NCI-H1694 (cell line): ENCODE results near the gene TRPC3.
A peak's percentile ranks its signal among the peaks of the same experiment; 100 is the strongest.
"Not testable (repeated sequence)": the region's sequence is repeated elsewhere in the genome, so short reads cannot be mapped to it uniquely, and the experiment has no call there.

Source experiments
- DNase-seq: peaks from one replicate; lab custom pipeline; 2025; lab: John Stamatoyannopoulos, UW

The TRPC3 gene

DNA sequence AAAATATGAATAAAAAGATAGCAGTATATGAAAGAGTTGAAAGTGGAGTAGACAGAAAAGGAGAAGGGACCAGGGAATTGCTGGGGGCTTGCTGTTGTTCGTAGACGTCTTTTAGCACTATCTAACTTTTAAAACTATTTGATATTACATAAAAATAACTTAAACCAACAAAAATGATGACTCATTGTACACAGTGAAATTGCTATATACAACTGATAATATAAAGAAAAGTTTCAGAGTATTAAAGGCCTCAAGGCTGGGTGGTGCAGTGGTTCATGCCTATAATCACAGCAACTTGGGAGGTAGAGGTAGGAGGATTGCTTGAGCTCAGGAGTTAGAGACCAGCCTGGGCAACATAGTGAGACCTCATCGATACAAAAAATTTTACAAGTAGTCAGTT is 5.2 kb downstream of the TRPC3 start:
- no peak for DNase-seq

DNA sequence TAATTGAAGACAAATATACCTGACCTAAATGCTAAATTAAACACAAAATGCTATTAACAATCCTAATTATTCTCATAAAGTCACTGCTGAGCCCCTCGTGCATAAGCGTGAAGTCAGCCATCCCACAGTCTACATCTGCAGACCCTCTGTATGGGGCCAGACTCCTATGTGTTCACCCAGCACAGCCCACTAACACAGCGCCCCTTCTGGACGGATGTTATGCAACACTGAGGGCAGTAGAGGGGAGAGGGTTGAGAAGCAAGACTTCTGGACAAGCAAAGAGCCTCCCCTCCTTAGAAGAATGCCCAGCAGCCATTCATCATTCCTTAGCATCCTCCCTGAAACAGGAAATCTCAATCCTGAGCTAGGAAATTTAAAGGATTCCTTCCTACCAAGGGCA is 7.9 kb downstream of the TRPC3 start:
- DNase-seq: no peak

DNA sequence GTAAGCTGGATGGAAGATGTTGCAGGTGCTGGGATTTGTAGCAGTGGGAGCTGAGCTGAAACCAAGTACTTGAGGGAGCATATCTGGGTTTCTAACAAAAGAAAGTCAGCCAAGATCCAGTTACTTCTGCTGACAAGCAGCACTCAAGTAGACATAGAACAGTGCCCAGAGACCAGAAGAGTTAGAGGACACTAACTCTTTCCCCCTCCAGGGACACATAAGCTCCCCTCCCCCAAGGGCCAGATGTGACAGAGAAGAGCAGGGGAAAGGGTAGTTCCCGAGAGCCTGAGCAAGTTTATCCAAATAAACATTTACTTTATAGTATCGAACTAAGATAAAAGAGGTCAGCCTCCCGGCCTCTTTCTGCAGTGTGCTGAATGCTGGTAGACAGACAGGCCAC is 12.2 kb downstream of the TRPC3 start:
- DNase-seq: no peak

DNA sequence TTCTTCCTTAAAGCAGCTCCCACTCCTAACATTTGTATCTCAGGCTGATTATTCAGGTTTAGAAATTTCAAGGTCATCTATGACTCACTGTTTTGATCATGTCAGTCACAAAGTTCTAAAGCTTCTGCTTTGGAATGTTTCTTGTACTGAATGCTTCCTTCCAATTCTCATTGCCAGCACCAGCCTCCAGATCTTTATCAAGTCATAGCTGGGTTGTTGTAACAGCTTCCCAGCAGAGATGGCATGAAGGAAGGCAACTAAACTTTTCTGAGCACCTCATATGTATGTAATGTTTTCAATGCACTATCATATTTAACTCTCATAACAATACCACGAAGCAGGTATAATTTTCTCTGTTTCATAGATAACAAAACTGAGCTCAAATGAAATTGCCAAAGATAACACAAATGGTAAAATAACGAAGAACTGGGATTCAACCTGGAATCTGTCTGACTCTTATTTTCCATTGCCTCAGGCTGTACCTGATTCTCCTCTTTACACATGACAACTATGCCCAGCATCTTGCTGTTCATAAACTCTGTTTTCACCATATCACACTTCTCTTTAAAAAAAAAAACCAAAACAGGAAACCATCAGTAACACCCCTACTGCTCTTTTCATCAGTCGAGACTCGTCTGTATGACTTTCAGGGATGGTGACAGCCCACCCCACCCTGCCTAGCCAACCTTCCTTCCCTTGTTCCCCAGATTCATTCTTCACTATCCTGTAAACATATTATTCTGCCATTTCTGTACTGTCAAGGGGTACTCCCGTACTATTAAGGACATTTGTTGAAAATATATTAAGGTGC is 13.4 kb downstream of the TRPC3 start:
- no peak for DNase-seq

DNA sequence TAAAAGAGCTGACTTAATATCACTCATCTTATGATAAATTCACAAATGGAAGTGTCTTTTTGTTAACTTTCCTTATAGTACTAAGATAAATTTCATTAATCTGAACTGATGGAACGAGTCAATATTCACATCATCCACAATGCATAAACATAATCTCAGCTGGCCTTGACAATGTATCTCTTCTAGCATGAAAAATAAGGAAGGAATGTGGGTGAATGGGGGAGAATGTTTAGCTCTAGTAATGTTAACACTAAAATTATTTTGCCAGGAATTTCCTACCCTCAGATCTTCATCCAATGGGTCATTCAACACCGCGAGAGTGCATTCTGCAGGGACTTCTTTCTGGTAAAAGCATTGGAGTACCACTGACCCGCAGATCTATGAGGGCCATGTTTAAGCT is 15.8 kb downstream of the TRPC3 start:
- no peak for DNase-seq

DNA sequence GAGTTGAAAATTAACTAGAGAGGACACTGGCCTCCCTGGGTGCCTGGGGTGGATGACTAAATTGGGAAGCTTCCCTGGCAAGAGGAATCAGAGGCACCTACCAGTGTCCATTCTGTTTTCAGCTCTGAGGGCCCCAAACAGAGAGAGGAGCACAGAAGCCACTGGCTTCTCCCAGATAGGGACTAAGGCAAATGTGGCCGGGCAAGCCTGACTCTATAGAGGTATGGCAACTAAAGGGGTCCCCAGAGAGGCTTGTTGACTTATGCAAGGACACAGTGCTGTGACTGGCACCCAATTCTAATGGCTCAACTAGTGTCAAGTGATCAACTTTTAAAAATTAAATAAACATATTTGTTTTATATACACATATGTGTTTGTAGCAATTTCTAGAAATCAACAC is 17.2 kb downstream of the TRPC3 start:
- no peak for DNase-seq

DNA sequence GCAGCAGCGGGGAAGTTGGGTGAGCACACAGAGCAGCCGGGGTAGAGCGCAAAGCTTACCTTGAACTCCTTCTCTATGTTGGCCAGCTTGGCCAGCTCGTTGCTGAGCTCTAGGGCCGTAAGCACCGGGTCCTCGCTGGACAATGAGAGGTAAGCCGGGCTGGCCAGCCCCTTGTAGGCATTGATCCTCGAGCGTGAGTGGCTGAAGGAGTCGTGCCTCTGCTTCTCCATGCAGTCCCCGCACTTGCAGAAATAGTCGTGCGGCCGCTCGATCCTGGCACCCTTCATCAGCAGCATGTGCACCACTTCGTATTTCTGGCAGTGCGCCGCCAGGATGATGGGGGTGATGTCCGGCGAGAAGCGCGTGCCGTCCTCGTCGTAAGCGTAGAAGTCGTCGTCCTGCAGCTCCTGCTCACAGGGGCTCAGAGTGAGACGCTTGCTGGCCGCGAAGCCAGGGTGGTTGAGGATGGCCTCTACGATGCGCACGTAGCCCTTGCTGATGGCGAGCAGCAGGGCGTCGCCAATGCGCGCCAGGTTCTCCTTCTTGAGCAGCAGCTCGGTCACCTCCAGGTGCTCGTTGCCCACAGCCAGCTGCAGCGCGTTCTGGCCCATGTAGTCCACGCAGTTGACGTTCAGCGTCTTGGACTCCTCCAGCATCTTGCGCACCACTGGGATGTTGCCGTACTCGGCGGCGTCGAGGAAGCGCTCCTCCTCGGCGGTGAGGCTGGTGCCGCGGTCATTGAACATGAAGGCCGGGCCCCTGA is 19.5 kb downstream of the TRPC3 start:
- no peak for DNase-seq

DNA sequence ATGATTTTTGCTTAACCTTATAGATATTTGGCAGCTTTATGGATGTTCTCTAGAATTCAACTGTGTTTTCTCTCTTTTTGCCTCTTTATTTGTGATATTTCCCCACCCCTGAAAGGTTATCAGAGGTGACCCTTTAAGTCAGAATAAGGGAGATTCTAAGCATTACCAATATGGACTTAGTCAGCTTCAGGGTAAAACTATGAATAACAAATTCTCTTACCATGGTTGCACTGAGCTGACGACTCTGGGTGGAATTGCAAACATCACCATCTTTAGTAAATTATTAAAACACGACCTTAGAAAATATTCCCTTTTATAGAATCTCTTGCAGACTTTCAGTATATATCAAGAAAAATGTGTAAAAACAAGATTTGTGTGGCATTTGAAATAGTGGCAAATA is 21.6 kb downstream of the TRPC3 start:
- no peak for DNase-seq

DNA sequence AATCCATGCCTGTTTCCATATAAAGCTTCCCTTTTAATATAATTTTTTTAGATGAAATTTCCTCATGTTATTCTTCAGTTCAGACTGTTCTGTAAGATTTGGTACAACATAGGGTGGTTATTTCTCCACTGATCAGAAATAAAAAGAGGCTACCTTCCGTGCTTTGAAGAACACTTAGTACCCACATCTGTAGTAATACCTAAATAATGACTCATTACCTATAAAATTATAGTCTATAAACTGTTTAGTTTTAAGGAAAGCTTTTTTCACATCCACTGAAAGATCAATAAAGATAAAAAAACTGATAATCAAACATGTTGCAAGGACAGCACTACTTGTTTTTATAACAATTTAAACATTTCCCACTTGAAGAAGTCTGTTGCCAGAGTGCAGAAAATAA is 23.9 kb downstream of the TRPC3 start:
- DNase-seq: no peak

DNA sequence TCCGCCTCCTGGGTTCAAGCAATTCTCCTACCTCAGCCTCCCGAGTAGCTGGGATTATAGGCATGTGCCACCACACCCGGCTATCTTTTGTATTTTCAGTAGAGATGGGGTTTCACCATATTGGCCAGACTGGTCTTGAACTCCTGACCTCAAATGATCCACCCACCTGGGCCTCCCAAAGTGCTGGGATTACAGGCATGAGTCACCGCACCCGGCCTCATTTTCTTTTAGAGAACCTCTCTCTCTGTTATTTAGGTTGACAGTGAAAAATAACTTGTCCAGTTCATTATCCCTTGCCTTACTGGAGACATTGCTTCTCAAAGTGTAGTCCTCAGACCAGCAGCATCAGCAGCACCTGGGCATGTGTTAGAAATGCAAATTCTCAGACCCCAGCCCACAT is 25.4 kb downstream of the TRPC3 start:
- not testable (repeated sequence) for DNase-seq

DNA sequence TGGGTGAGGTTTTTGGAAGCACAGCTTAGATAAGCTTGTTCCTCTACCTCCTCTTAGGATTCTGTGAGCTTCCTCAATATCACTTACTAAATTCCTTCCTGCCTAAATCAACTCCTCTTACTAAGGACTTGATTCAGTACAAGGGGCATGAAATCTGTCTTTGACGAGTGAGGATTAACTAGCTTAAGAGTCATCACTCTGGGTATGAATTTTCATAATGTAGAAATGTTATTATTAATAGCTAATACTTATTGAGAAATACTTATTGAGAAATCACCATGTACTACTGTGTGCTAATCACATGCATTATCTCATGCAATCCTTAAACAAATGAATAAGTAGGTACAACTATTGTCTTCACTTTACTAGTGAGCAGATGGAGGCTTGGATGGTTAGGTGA is 28.6 kb downstream of the TRPC3 start:
- no peak for DNase-seq

DNA sequence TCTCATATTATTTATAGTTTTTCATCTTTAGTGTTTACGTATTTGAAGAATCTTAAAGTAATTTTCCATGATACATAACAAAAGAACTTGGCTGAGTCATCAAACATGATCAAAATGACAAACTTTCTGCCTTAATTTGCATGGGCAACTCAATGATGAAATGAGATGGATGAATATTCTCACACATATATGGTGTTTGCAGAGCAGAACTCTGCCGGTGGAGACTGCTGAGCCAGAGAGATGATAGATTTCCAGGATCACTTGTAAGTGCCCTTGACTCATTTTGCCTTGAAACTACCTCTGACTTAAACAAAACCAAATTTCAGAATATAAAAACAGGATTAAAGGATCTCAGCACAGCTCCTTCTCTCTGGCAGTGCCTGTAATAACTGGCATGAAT is 38.2 kb downstream of the TRPC3 start:
- no peak for DNase-seq

DNA sequence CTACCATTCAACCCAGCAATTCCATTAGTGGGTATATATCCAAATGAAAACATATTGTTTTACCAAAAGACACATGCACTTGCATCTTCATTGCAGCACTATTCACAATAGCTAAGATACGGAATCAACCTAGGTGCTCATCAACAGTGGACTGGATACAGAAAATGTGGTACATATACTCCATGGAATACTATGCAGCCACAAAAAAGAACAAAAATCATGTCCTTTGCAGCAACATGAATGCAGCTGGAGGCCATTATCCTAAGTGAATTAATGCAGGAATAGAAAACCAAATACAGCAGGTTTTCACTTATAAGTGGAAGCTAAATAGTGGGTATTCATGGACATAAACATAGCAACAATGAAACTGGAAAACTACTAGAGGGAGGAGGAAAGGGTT is 43.5 kb downstream of the TRPC3 start:
- no peak for DNase-seq

DNA sequence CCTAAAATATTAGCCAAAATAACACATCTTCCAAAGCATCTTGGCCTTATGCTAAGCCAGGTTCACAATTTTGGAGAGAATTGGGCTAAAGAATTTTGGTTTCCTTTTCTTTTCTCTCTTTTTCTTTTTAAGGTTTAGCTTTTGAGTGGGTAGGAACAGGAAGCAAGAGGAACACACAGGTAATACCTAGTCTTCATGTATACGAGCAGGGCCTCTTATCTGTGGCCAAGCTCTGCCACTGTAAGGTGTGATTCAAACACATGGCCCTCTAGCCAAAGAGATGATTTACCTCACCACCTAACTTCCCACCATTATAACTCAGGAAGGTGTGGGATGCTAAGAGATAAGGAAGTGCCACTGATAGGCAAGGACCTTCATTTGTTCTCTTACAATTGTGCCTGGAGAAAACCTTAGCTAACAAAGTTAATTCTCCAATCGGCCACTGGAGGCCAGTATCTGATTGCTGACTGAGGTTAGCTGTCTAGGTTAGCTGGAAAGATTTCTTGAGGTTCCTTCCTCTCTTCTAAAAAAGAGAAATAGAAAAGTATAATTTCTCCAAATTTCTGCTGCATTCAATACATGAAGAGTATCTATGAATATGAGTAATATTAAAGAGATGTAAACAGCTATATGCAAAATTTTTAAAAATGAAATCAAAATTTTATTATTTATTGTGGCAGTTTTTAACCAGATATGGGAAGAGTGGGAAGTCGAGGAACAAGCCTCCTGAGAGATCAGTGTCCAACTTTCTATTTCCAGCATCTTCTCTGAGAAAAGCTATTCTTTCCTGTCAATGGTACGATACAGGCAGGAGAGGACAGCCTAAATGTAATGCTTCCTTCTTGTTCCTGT is 51.5 kb downstream of the TRPC3 start:
- DNase-seq: peak; percentile 2

DNA sequence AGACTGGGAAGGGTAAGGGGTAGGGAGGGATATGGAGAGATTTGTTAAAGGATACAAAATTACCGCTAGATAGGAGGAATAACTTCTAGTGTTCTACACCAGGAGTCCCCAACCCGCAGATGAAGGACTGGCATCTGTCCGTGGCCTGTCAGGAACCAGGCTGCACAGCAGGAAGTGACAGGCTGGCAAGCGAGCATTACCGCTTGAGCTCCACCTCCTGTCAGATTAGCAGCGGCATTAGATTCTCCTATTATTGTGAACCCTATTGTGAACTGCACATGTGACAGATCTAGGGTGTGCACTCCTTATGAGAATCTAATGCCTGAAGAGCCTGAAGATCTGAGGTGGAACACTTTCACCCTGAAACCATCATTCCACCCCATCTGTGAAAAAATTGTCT is 53.7 kb downstream of the TRPC3 start:
- DNase-seq: peak; percentile 2

DNA sequence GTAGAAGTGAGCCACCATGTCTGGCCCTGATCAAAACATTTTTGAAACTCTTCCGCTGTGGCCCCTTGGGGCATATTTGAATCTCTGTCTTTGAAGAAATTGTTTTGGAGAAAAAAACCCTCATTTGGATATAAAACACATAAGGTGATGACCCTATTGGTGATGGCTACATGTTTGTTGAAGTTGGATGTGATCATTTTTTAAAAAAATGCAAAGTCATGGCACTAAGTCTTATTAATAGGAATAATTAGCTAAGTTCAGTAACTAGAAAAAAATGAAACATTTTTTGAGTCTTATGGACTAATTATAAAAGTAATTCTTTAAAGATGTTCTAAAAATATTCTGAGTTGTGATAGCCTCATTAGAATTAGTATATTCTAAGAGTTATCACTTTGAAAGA is 63.7 kb downstream of the TRPC3 start:
- DNase-seq: no peak

DNA sequence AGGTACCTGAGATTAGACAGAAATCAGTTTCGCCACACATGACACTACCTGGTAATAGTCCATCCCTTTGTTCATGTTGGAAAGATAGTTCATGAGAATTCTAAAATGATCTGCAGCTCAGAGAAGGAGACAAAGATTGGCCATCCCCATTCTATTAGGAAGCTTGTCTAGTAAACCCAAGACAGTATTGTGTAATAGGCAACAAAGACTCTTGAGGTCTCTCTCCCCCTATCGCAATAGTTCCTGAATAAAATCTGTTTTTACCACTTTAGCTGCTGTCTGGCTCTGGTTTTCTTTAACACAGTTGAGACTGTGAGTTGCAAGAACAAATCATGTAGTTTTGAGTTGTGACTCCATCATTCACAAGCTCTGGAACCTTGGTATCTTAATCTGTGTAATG is 66.7 kb downstream of the TRPC3 start:
- no peak for DNase-seq

DNA sequence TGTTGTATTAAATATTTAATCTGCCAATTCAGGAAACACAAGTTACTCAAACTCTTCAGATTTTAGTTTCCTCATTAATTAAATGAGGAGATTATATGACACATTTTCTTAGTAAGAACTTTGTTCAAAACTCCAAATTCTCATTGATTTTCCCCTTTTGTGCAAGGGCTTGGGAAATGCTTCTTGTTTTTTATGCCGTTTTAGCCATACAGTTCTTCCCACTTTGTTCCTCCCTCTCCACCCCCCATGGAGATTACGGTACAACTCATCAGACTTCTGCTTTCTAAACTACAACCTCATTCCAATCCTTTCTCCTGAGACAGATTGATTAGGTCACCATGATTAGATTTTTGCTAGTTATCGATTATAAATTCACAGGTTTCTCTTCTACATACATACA is 70.7 kb downstream of the TRPC3 start:
- no peak for DNase-seq

DNA sequence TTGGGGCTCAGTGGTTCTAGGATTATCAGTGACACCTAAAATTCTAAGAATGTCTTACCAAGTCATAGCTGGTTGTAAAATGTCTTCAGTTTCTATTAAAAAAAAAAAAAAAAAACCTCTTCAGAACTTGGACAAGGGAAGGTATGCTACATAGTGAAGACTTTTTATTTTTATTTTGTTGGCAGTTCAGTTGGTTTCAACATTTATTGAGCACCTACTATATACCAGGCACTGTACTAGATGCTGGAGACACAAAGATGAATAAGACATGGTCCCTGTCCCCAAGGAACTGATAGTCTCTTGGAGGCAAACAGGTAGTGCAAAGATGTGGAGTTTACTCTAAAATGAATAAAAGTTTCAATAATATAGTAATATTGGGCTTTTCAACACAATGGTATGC is 72.7 kb downstream of the TRPC3 start:
- no peak for DNase-seq

DNA sequence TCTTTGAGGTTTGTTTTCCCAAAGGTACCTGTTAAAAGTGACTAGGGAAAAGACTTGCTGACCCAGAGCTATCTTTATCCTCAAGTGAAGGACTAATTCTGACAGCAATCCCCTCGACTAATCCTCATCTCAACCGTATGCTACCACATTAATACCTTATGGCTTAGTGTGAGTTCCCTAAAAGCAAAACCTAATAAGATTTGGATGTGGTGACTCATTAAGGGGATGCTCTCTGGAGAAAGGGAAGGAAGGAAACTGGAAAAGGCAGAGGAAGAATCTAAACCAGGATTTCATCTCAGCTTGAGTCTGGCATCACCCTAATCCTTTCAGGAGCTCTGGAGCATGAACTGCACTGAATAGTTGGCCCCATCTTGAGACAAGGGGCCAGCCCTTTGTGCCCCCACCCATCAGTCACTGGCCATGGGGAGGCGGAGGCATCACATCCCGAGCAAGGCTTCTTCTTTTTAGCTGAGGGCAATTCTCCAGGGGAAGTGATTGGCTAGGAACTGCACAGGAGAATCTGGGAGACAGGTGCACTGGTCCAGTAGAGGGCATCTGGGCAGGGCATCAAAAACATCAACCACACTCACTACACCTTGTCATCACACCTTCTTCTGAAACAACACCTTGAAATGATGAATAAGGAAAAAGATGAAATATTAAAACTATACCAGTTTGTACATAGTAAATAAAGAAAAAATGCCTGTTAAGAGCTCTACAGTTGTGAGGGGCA is 74.7 kb downstream of the TRPC3 start:
- DNase-seq: no peak

DNA sequence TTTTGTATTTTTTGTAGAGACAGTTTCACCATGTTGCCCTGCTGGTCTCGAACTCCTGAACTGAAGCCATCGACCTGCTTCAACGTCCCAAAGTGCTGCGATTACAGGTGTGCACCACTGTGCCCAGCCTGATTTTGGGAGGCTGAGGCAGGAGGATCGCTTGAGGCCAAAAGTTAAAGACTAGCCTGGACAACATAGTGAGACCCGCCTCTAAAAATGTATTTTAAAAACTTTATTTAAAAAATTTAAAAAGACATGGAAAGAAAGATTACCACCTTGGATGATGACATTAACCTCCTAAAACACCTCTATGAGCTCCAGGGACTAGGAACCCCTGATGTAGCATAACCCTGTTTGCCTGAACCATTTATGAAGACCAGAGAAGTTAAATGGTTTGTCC is 75.8 kb downstream of the TRPC3 start:
- no peak for DNase-seq

DNA sequence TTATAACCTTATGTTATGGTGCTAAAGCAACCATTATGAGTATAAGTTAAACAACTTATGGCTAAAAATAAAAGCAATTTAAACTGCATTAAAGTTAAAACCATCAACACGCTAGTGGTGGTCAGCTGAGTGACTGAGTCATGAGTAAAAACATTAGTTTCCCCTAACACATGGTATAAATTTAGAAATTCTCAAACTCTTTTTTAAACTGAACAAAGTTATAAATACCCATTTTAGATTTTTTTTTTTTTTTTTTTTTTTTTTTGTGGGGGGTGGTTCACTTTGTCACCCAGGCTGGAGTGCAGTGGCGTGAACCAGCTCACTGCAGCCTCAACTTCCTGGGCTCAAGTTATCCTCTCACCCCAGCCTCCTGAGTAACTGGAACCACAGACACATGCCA is 76.2 kb downstream of the TRPC3 start:
- no peak for DNase-seq
